ENCODE results near the gene AFAP1.
A peak's percentile ranks its signal among the peaks of the same experiment; 100 is the strongest.

The AFAP1 gene

DNA sequence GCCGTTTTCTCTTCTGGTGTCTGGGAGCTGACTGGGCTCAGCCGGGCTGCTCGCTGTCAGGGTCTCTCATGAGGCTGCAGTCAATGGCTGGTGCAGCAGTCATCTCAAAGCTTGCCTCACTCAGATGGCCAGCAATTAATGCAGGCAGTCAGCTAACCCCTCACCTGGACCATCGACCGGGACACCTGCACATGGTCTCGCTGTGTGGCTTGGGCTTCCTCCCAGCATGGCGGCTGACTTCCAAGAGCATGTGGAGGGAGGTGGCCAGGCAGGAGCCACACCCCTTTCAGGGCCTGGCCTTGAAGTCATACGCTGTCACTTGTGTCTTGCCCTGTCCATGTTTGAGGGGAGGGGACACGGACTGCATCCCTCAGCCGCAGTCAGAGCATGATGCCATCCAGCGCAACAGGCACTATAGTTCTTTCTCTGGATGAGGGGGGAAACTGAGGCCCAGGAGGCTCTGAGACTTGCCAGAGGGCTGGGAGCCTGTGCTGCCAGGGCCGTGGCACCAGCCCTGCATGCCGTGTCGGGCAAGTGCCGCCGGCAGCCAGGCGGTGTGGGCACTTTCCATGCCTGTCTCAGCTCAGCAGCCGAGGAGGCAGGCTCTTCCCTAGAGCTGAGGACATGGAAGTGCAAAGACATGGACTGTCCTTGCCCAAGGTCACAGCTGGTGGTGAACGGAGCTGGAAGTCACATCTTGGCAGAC, 201.8 kb downstream of the AFAP1 start:
- DNase-seq (ENCODE audit: low read depth in 2 of 2), result no peak

GRCh38 chr4:7737268-7737645, 202.4 kb downstream of the AFAP1 start:
- no peak for DNase-seq (ENCODE audit: low read depth in 2 of 2)

DNA sequence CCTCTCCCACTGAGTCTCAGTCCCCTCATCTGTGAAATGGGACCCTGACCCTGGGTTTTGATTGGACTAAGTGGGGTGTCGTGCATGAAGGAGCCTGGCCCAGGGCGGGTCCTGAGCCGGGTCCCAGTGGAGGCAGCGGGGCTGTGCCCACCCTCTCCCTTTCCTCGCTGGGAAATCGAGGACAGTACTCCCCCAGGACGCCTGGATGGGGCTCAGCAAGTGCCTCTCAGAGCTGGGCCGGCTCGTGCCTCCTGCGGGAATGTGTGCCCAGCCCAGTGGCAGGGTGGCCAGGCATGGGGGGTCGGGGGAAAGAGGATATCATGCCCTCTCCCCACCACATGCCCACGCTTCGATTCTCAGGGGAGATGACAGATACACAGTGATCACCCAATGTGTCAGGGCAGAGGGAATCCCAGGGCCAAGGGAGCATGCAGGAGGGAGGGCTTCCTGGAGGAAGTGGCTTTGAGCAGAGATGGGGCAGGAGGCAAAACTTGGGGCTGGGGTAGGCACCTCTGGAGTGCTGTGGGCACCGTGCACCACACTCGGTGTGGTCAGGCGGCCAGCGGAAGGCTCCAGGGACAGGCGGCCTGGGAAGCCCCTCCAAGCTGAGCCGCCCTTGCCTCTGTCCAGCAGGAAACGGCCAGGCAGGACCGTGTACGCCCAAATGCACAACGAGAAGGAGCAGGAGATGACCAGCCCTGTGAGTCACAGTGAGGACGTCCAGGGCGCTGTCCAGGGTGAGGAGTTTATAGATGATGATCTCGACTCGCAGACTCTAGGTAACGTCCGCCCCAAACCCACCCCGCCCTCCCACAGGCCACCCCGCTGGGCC, 203.0 kb downstream of the AFAP1 start:
- no peak for DNase-seq (ENCODE audit: low read depth in 2 of 2)

DNA sequence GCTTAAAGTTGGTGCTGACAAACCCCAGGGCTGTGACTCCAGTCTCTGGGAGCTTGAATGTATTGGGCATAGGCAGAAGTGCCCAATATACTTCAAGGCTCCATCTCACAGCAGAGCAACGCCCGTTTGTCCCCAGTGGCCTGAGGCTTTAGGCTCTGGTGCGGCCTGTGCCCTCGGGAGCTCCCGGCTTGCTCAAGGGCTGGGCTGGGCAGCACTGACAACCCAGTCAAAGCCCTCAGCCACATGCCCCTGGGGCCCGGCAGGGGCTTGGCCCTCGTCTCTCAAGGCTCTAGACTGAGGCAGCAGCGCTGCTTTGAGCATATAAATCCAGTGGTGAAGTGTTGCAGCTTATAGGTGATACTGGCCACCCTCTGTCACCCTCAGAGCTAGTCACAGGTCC, 203.7 kb downstream of the AFAP1 start:
- DNase-seq (ENCODE audit: low read depth in 2 of 2), result no peak

DNA sequence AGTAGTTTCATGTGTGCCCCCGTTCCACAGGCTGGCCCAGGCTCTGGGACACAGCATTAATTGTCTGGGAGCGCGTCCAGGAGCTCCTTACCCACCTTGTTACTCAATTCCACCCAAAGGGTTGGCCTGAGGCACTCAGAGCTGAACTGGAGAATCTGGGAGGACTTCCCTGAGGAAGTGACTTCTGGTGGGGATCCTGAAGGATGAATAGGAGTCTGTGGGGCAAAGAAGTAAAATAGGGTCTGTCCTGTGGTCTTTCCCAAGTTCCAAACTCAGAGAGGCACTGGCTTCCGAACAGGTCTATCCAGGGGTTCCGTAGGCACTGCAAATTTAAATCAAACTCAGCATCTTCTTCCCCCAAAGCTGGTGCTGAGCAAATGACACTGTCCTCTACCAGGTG, 204.3 kb downstream of the AFAP1 start:
- no peak for DNase-seq (ENCODE audit: low read depth in 2 of 2)

DNA sequence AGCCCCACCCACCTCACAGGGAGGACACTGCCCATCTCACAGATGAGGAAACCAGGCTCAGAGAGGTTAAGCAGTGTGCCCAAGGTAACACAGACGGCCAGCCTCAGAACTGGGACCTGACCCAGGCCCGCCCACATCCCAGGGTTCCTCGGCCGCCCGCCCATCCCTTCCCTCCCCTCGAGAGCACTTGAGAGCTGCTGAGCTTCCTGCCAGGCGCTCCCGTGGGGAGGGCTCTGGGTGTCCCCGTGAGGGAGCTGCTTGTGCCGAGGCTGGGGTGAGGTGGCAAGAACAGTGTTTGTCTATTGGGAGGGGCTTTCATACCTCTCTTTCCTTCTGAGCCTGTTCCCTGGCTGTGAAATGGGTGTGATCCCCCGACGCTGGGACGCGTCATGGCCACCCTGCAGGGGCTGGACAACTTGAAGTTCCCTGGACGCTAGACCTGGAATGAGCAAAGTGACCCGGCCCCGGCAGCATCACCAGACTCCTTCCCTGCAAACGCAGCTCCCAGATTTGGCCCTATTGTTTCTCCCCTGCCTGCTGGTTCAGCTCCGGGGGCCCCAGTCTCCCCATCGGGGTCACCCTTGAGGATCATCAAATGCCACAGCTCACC, 204.9 kb downstream of the AFAP1 start:
- DNase-seq (ENCODE audit: low read depth in 2 of 2), result no peak

DNA sequence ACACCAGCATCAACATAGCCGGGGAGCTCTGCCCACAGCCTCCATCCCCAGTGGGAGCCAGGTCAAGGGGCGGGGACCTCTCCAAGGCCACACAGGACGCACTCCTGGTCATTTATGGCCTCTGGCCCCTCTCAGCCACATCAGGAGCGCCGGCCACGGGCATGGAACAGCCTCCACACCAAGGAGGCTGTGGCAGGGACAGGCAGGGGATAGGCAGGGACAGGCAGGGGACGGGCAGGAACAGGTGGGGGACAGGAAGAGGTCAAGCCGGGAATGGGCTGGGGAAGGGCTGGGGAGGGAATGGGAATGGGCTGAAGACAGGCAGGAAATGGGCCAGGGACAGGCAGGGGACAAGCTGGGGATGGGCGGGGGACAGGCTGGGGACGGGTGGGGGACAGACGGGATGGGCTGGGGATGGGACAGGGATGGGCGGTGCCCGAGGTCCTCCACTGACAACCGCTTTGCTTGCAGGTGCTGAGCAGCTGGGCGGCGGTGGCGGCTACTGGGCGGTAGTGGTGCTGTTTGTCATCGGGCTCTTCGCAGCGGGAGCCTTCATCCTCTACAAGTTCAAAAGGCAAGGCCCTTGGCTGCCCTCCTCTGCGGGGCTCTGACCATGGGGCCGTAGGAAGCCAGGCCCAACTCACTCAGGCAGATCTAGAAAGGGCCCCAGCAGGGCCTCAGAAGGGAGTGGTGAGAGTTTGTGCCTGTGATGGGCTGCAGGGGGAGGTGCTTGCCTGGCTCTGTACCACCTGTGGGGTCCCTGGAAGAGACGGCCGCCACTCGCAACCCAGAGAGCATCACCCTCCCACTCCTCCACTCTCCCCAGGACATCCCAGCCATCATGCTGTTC, 205.6 kb downstream of the AFAP1 start:
- no peak for DNase-seq (ENCODE audit: low read depth in 2 of 2)

GRCh38 chr4:7733201-7733600, 206.5 kb downstream of the AFAP1 start:
- DNase-seq (ENCODE audit: low read depth in 2 of 2), result no peak

GRCh38 chr4:7732263-7732662, 207.4 kb downstream of the AFAP1 start:
- no peak for DNase-seq (ENCODE audit: low read depth in 2 of 2)

DNA sequence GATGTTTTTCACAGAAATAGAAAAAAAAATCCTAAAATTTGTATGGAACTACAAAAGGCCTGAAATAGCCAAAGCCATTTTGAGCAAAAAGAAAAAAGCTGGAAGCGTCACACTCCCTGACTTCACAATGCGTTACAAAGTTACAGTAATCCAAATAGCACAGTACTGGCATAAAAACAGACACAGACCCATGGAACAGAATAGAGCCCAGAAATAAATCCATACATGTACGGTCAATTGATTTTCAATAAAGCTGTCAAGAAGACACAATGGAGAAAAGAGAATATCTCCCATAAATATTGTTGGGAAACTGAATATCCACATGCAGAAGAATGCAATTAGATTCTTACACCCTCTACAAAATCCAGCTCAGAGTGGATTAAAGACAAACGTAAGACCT, 208.2 kb downstream of the AFAP1 start:
- DNase-seq (ENCODE audit: low read depth in 2 of 2), result no peak

DNA sequence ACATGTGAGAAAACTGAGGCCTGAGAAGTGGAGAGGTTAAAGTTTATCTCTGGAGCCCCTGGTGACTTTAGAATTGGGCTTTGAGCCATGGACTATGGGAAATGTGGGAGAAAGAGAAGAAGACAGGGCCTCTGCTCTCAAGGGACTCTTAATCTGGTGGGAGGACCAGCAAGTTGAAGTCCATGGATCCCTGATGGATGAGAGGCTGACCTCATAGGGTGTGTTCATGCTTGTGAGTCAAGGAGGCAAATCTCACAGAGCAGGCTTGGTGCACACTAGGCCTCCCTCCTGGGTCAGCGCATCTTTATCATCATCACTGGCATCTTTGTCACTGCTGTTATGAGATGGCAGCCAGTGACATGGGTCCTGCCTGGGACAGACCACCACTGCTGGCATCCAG, 211.9 kb downstream of the AFAP1 start:
- DNase-seq (ENCODE audit: low read depth in 2 of 2), result no peak

- no peak for DNase-seq (ENCODE audit: low read depth in 2 of 2)
These were observed 212.8 kb downstream of the AFAP1 start for GRCh38 chr4:7726665-7727413.

GRCh38 chr4:7725951-7726350, 213.7 kb downstream of the AFAP1 start:
- no peak for DNase-seq (ENCODE audit: low read depth in 2 of 2)

- DNase-seq (ENCODE audit: low read depth in 2 of 2), result no peak
These were observed 216.0 kb downstream of the AFAP1 start for GRCh38 chr4:7723625-7724024.

DNA sequence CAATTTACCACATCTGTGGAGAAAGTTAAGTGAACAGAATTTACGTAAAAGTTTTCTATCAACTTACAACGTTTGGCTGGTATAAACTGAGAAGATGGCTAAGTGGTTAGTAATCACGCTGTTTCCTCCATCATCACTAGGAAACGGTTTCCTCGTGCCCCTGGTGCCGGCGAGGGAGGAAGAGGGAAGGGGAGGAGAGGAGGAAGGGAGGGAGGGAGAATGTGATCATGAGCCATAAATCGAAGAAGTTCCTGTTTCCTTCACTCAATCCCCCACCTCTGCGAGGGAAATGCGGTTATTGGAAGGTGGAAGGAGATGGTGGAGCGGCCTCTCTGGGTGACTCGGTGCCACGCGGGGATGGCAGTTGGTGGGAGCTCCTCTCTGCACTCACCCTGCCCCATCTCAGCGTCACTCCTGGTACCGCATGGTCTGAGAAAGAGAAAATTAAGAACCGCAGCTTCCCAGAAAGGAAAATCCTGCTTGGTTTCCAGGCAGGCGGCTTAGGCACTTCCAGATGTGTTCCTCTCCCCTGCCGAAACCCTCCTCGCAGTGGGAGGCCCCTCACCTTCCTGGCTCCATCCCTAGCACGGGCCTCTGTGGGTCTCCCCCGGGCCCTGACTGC, 216.8 kb downstream of the AFAP1 start:
- DNase-seq (ENCODE audit: low read depth in 2 of 2), result no peak

DNA sequence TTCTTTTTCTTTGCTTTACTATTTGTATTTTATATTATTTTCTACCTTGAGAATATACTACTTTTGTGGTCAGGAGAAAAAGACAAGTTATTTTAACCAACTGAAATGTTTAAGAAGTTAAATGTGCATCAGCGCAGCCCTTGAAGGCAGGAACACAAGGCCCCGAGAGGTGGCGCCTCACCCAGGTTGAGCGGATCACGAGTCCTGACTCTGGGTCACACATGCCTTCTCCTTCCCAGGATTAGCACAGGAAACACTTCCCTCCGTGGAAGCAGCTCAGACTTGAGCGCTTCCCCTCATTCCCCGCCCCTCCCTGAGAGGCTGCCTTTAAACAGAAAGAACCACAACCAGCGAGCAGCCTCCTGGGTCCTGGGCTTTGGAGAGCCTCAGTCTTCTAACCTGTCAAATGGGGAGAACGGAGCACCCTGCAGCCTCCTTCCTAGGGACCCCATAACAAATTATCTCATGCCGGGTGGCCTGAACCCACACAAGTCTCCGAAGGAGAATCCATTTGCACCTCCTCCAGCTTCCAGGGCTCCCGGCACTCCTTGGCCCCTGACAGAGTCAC, 217.6 kb downstream of the AFAP1 start:
- no peak for DNase-seq (ENCODE audit: low read depth in 2 of 2)

DNA sequence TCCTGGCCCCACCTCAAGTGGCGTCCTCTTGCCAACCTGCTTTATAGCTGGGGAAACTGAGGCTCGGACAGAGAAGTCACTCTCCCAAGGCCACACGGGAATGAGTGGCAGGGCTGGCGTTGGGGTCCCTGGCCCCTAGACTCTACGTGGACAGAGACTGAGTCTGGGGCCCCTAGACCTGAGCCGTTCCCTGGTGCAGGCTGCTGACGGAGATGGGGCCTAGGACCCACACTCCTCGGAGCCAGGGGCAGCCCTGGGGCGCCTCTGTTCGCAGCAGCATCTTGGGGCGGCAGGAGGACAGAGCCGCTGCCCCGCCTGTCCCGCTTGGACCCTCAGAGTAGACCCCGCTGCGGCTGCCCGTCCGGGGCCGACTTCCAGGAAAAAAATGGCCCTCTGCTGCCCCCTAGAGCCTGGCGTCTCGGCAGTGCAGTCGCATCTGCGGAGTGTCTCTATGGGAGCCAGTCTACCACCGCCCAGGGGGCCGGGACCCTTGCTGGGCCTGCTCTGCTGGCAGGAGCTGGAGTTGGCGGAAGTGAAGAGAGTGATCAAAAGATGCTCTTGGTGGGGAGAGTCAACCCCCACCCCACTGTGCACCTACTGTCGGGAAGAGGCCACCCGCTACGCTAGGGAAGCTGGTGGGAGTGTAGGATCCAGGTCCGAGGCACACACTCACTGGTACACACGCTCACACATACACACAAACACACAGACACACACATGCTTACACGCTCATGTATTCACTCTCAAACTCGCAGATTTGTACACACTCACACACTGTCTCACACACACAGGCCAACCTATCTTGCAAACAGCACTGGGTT, 220.1 kb downstream of the AFAP1 start:
- DNase-seq (ENCODE audit: low read depth in 2 of 2), result peak; percentile 24 to 49

DNA sequence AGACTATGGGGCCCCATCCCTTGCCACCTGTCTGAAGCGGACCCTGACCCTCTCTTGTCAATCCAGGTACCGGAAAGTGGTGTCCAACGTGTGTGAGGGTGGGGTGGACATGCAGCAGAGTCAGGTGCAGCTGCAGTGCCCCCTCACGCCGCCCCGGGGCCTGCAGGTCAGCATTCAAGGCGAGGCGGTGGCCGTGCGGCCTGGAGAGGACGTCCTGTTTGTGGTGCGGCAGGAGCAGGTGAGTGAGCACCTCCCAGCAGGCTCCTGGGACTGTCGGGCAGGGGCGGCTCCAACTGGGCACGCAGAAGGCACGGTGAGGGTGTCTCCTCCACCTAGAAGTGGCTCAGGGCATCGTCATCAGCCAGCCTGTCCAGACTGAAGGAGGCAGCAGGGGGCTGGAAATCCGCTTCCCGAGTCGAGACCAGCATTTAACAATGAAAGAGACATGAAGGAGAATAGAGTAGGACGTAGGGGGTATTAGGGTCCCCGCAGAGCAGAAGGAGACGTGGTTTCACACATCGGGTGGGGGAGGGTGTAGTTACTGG, 221.6 kb downstream of the AFAP1 start:
- DNase-seq (ENCODE audit: low read depth in 2 of 2), result no peak

GRCh38 chr4:7717161-7717560, 222.5 kb downstream of the AFAP1 start:
- no peak for DNase-seq (ENCODE audit: low read depth in 2 of 2)

All from stimulated activated CD8-positive, alpha-beta memory T cell treated with anti-CD3 and anti-CD28 coated beads, Interleukin-7, amount 100 ng/mL, for 1 hour (primary cell).